ENCODE results near the gene GREB1. TPM values are rescaled to one million over a fixed set of nuclear protein-coding genes. Genes with fewer than 3 reads are reported as not detected.

GREB1 gene
- total and polyA plus RNA-seq, 2 of the 4 experiments (the other 2 are of a cell fraction): 0.05 TPM; not detected in 1

GRCh38 chr2:11651856-11652548 is 118.2 kb downstream of the GREB1 start:
- no peak overlapping the region for H3K56ac ChIP-seq (ENCODE audit: extremely low read depth, insufficient read depth, low read length)
- no peak for ATAC-seq (ENCODE audit: low read depth)
- H3K18ac ChIP-seq (ENCODE audit: low read depth, low read length): no peak overlapping the region
- ChIA-PET CTCF (no interaction called here), POLR2A (ENCODE audit: unreplicated experiment) (no interaction called here)
- no peaks in the 10 kb centered on the region for H3K9me3 ChIP-seq (ENCODE audit: control insufficient read depth, insufficient read depth, low read length)
- peaks cover 52% of the 10 kb centered on the region for H3K27me3 ChIP-seq (ENCODE audit: control insufficient read depth, insufficient read depth, low read length)
- H3K9ac ChIP-seq (ENCODE audit: low read depth, low read length): no peak overlapping the region
- H3K14ac ChIP-seq (replicated peaks; ENCODE audit: low read depth, low read length): no peak overlapping the region
- H2BK20ac ChIP-seq (ENCODE audit: low read depth, low read length): no peak overlapping the region
- in situ Hi-C loops (cut with MboI; ENCODE audit: low sequenced_read_pairs): no loop called here
- no peaks in the 10 kb centered on the region for H3K4me1 ChIP-seq (ENCODE audit: control insufficient read depth, insufficient read depth, low read length)
- no peak overlapping the region for H2BK15ac ChIP-seq (ENCODE audit: low read depth, low read length)
- H4K20me1 ChIP-seq (ENCODE audit: insufficient read depth, low read length): no peaks in the 10 kb centered on the region
- H3K4me3 ChIP-seq (ENCODE audit: insufficient read depth, low read depth, low read length): no peak overlapping the region
- no peaks in the 10 kb centered on the region for H3K79me1 ChIP-seq (ENCODE audit: low read depth in 1 of 2, low read length in 2 of 2)
- H3K4me2 ChIP-seq (ENCODE audit: low read depth, low read length): no peak overlapping the region
- no peak overlapping the region for H2AK5ac ChIP-seq (ENCODE audit: low read depth, low read length)
- no peaks in the 10 kb centered on the region for H3K36me3 ChIP-seq (ENCODE audit: control insufficient read depth, insufficient read depth, low read length)
- no peak overlapping the region for H3K27ac ChIP-seq (ENCODE audit: insufficient read depth, low read length)
- intact Hi-C loops (cut with micrococcal nuclease): no loop called here
- no TSS peak for BruUV-seq (replicated peaks)
- no CpG with 5 or more reads among the region's 5 CpGs for WGBS, 2 experiments (ENCODE audit: extremely low coverage in 2 of 2, insufficient read length in 1 of 2)
- no peak for DNase-seq
- no peak overlapping the region for H4K91ac ChIP-seq (ENCODE audit: insufficient read depth, low read depth, low read length)
- no peak overlapping the region for H2AK9ac ChIP-seq (replicated peaks; ENCODE audit: low read depth, low read length, poor library complexity)
- no peak for TF ChIP-seq BHLHE40 (IDR thresholded peaks at IDR 0.05; ENCODE audit: low read depth, low read length)
- TF ChIP-seq CHD1 (IDR thresholded peaks at IDR 0.05; ENCODE audit: low read depth, low read length): no peak
- no peak for TF ChIP-seq MAZ (IDR thresholded peaks at IDR 0.05; ENCODE audit: borderline replicate concordance, low read depth, low read length)
- TF ChIP-seq POLR2A (IDR thresholded peaks at IDR 0.05; ENCODE audit: low read depth, low read length): no peak
- no peak for TF ChIP-seq FOS (IDR thresholded peaks at IDR 0.05; ENCODE audit: low read depth, low read length)
- H2BK5ac ChIP-seq (ENCODE audit: low read depth, low read length, poor library complexity, severe bottlenecking): no peak overlapping the region
- no peak overlapping the region for H2AFZ ChIP-seq (replicated peaks; ENCODE audit: low read length, poor library complexity)
- no peak overlapping the region for H3K23ac ChIP-seq (ENCODE audit: low read depth, low read length)
- H3K4ac ChIP-seq (ENCODE audit: low read depth, low read length): no peak overlapping the region
- H2BK120ac ChIP-seq (ENCODE audit: low read depth, low read length): no peak overlapping the region
- no peaks in the 10 kb centered on the region for H3K9me1 ChIP-seq (ENCODE audit: insufficient read depth, low read length)
- dilution Hi-C loops (cut with HindIII; ENCODE audit: low sequenced_read_pairs, unreplicated experiment): no loop called here
- no peak overlapping the region for H4K8ac ChIP-seq (ENCODE audit: low read depth in 2 of 2, low read length in 2 of 2)
- no peak overlapping the region for H4K5ac ChIP-seq (ENCODE audit: low read depth, low read length)

Data from IMR-90 (cell line).